GM18868 (cell line): ENCODE results near the gene CCDC50.

Source experiments
- ATAC-seq: cut with Tn5 transposase; IDR thresholded peaks from one replicate; pipeline ENCODE4 v1.9.1; 2021; ENCODE audit warnings: mild to moderate bottlenecking, moderate library complexity; ENCODE audit not compliant: unreplicated experiment

Gene CCDC50

DNA sequence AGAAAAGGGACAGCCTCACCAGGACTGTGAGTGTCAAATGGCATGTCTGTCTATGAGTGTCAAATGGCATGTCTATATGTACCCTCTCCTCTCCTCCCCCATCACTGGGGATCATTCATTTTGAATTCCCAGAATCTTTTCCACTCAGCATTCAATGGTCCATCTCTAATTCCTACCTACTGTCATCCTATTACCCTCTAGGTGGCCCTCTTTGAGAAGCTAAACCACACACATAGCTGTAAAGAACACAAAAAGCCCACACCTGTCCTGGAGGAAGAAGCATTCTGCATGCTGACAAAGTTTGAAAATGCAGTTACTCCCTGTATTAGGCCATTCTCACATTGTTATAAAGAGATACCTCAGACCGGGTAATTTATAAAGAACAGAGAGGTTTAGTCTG is 85.5 kb downstream of the CCDC50 start:
- ATAC-seq = no peak

DNA sequence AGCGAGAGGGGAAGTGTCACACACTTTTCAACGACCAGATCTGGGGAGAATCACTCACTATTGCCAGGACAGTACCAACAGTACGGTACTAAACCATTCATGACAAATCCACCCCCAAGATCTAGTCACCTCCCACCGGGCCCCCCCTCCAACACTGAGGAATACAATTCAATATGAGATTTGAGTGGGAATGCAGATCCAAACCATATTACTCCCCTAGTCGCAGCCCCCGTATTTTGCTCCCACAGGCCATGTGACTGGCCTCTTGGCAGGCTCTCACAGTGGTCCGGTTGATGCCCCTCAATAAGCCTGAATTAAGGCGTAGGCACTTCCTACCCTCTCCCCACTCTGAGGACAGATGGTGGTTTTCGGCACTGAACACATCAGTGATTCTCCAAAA is 86.4 kb downstream of the CCDC50 start:
- ATAC-seq = no peak

DNA sequence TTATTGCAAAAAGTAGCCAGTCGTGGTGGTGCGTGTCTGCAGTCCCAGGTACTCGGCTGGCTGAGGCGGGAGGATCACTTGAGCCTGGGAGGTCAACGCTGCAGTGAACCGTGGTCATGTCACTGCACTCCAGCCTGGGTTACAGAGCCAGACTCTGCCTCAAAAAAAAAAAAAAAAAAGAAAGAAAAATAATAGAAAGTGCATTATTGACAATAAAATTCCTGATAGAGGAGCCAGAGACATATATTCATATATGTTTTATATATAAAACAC is 88.2 kb downstream of the CCDC50 start:
- no peak for ATAC-seq

DNA sequence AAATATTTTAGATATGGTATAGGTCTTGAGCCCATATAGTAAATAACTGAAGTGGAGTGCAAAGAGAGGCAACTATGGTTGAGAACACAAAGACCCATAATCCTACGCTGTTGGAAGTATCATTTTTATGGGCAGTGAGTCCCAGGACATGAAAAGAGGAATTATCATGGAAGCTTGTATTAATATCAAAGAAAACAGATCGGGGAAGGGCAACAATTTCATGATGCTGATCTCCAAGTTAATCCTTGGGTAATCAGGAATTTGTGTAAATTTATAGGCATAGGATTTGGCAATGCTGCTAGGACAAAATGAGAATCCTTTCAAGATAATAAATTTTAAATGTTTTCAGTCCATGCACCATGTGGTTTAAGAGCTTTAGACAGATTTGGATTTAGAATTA is 91.6 kb downstream of the CCDC50 start:
- ATAC-seq = no peak

DNA sequence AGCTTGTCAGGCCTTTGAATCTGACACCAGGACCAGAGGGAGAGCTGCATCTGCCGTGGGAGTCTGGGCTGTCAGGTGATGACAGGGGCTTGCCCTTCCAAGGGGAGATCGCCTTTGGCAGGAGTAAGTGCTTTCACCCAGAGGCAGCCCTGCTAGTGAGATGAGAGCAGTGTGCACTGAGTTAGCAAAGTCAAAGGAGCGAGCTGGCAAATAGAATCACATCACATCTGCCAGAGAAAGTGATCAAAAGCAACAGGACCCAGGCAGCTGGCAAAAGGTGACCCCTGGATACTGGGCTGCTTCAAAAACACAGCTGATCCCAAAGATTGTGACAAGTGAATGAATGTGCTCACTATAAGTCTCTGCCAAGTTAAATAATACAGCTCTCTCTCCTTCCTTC is 95.7 kb downstream of the CCDC50 start:
- ATAC-seq = no peak

DNA sequence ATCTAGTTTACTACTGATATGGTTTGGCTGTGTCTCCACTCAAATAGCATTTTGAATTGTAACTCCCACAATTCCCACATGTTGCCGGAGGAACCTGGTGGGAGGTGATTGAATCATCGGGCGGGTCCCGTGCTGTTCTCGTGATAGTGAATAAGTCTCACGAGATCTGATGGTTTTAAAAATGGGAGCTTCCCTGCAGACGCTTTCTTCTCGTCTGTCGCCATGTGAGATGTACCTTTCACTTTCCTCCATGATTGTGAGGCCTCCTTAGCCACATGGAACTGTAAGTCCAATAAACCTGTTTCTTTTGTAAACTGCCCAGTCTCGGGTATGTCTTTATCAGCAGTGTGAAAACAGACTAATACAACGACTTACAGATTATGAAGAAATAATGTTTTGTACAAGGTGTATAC is 96.1 kb downstream of the CCDC50 start:
- no peak for ATAC-seq

- no peak for ATAC-seq
These were observed 97.1 kb downstream of the CCDC50 start for GRCh38 chr3:191426311-191426710.

DNA sequence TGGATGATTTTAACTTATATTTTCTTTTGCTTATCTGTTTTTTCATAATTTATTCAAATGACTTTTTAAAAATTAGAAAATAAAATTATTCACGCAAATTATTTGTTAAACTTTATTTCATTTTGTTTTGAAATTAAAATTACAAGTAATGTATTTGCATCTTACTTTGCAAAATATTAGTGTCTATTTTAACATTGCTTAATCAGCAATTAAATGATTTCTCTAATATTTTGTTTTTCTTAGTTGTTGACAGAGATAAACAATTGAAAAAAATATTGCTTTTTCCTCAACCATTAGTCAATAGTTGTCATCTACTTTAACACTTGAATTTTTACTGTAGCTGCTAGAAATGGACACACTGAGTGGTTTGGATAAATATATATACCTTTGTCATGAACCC is 99.0 kb downstream of the CCDC50 start:
- no peak for ATAC-seq

GRCh38 chr3:191430103-191430502 is 100.9 kb downstream of the CCDC50 start:
- ATAC-seq = no peak

- no peak for ATAC-seq
These were observed 102.1 kb downstream of the CCDC50 start for GRCh38 chr3:191431160-191431822.

DNA sequence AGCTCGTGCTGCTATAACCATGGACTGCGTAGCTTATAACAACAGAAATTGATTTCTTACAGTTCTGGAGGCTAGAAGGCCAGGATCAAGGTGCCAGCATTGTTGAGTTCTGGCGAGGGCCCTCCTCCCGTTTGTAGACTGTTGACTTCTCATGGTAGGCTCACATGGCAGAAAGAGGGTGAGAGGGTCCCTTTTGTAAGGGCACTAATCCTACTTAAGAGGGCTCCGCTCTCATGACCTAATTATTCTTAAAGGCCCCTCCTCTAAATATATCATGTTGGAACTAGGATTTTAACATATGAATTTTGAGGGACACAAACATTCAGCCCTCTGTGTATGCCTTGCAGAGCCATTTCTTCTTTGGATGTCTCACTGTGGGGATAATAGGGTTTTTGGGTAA is 103.0 kb downstream of the CCDC50 start:
- no peak for ATAC-seq

- no peak for ATAC-seq
These were observed 104.8 kb downstream of the CCDC50 start for GRCh38 chr3:191434024-191434423.

DNA sequence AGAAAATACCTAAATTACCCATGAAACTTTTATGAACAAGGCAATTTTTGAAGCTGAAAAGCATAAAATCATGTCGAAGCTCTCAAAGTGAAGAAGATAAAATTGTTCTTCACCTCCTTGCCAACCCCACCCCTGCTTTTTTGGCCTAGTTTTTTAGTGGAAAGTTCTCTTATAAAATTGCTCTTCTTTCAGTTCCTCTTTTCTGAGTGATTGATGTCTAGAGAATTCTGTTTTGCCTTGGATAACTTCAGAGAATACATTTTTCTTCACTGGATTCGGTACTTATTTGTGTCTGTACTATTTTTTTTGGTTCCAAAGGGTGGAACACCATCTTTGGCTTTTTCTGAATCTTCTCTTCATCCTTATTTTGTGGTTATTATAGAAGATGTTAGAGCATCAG is 106.8 kb downstream of the CCDC50 start:
- ATAC-seq = no peak

DNA sequence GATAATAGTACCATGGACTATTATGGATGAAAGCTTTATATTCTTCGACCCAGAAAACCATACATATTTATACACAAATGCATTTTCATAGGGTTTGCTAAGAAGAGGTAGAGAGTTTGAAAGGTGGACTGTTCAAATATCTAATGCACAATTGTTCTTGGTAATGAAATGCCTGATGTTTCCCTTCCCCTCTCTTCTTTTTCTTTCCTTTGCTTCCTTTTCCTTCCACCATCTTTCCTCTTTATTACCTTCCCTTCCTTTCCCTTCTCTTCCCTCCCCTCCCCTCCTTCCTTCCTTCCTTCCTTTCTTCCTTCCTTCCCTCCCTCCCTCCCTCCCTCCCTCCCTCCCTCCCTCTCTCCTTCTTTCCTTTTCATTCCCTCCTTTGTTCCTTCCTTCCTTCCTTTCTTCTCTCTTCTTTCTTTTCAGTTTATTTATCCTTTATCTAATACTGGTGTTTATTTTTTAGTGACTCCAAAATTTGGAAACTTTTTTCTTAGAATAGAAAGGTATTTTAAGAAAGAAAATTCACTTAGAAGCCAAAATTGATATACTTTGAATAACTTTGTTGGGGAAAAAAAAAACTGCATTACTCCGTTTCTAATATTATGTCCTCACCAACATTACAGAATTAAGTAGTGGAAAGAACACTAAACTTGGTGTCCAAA is 109.1 kb downstream of the CCDC50 start:
- no peak for ATAC-seq

GRCh38 chr3:191440532-191440931 is 111.3 kb downstream of the CCDC50 start:
- no peak for ATAC-seq

DNA sequence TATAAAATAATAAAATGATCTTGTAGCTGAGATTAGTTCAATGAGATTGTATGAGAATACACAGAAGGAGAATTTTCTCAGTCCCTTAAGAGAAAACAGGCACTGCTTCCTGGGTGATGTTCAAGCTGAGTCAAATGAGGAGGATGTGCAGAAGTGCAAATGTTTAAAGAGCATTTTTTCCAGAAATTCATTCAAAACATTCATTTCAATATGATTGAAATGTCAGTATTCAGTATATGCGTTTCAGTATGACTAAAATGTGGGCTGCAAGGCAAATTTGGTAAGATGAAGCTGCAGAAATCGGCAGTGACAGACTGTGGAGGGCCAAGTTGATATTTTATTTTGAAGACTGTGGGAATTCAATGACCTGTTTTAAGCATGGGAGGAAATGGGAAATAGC is 112.5 kb downstream of the CCDC50 start:
- ATAC-seq = no peak

- ATAC-seq = no peak
These were observed 115.4 kb downstream of the CCDC50 start for GRCh38 chr3:191444569-191444968.
